Measurements from ENCODE around the gene WASL.

DNA sequence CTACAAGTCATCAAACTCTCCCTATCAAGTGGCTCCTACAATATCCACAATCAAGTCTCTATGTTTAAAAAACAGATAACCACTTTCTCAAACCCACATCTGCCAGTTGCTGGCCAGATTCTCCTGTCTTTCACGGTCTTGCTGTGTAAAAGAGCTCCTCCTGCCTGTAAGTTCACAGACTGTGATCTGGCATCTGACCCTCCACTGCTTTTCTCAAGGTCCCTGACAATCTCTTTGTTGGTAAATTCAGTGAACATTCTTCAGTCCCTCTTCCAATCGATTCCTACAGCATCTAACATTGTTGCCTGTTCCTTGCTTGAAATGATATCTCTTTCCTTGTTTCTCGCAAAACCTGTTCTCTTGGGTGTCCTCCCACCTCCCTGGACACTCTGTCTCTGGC, 111.6 kb downstream of the WASL start:
- TF ChIP-seq, protein P1, sequence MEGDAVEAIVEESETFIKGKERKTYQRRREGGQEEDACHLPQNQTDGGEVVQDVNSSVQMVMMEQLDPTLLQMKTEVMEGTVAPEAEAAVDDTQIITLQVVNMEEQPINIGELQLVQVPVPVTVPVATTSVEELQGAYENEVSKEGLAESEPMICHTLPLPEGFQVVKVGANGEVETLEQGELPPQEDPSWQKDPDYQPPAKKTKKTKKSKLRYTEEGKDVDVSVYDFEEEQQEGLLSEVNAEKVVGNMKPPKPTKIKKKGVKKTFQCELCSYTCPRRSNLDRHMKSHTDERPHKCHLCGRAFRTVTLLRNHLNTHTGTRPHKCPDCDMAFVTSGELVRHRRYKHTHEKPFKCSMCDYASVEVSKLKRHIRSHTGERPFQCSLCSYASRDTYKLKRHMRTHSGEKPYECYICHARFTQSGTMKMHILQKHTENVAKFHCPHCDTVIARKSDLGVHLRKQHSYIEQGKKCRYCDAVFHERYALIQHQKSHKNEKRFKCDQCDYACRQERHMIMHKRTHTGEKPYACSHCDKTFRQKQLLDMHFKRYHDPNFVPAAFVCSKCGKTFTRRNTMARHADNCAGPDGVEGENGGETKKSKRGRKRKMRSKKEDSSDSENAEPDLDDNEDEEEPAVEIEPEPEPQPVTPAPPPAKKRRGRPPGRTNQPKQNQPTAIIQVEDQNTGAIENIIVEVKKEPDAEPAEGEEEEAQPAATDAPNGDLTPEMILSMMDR (IDR thresholded peaks at IDR 0.05; ENCODE audit: insufficient read depth, low read depth, low read length), result no peak
- no peak for TF ChIP-seq EZH2 (IDR thresholded peaks at IDR 0.05; ENCODE audit: insufficient read depth, low read length)

Measured in astrocyte (in vitro differentiated cells and primary cell).